Measurements from ENCODE around the gene USP15.
"Not testable (repeated sequence)": the region's sequence is repeated elsewhere in the genome, so short reads cannot be mapped to it uniquely, and the experiment has no call there.

DNA sequence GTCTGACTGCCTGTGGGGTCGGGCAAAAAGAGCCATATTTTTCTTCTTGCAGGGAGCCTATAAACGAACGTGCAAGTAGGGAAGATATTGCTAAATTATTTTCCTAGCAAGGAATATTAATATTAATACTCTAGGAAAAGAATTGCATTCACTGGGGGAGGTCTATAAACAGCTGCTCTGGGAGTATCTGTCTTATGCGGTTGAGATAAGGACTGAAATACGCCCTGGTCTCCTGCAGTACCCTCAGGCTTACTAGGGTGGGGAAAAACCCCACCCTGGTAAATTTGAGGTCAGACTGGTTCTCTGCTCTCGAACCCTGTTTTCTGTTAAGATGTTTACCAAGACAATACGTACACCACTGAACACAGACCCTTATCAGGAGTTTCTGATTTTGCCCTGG, 203.0 kb downstream of the USP15 start:
- not testable (repeated sequence) for TF ChIP-seq FOS (IDR thresholded peaks at IDR 0.05; ENCODE audit: borderline replicate concordance, insufficient read depth, low read length); EZH2 (IDR thresholded peaks at IDR 0.05; ENCODE audit: borderline replicate concordance, low read depth, low read length, severe bottlenecking); POLR2A (IDR thresholded peaks at IDR 0.05; ENCODE audit: low read depth, low read length); POLR2AphosphoS5 (IDR thresholded peaks at IDR 0.05; ENCODE audit: insufficient read depth, low read depth, low read length); JUN (IDR thresholded peaks at IDR 0.05; ENCODE audit: borderline replicate concordance, insufficient read depth, insufficient read length, low read depth); MYC (IDR thresholded peaks at IDR 0.05; ENCODE audit: low read depth, low read length)
- TF ChIP-seq, protein P1, sequence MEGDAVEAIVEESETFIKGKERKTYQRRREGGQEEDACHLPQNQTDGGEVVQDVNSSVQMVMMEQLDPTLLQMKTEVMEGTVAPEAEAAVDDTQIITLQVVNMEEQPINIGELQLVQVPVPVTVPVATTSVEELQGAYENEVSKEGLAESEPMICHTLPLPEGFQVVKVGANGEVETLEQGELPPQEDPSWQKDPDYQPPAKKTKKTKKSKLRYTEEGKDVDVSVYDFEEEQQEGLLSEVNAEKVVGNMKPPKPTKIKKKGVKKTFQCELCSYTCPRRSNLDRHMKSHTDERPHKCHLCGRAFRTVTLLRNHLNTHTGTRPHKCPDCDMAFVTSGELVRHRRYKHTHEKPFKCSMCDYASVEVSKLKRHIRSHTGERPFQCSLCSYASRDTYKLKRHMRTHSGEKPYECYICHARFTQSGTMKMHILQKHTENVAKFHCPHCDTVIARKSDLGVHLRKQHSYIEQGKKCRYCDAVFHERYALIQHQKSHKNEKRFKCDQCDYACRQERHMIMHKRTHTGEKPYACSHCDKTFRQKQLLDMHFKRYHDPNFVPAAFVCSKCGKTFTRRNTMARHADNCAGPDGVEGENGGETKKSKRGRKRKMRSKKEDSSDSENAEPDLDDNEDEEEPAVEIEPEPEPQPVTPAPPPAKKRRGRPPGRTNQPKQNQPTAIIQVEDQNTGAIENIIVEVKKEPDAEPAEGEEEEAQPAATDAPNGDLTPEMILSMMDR (IDR thresholded peaks at IDR 0.05; ENCODE audit: extremely low read depth in 1 of 2, insufficient read depth in 1 of 2, low read depth in 1 of 2, low read length in 2 of 2): not testable (repeated sequence)
- TF ChIP-seq, protein P2, sequence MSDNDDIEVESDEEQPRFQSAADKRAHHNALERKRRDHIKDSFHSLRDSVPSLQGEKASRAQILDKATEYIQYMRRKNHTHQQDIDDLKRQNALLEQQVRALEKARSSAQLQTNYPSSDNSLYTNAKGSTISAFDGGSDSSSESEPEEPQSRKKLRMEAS (IDR thresholded peaks at IDR 0.05; ENCODE audit: insufficient read depth, insufficient read length): not testable (repeated sequence)

Data from endothelial cell of umbilical vein (primary cell).